ENCODE data around the gene HDC.

The HDC gene

GRCh38 chr15:50233192-50233736, 32.3 kb downstream of the HDC start:
- FAIRE-seq (no peak), DNase-seq (ENCODE audit: insufficient read length, low spot score) (no peak)
- TF ChIP-seq POLR2AphosphoS5 (IDR thresholded peaks at IDR 0.05; ENCODE audit: low read depth, low read length) = no peak
- TF ChIP-seq SPI1 (IDR thresholded peaks at IDR 0.05; ENCODE audit: low read depth, low read length) = no peak
- no peak for TF ChIP-seq TAF1 (IDR thresholded peaks at IDR 0.05; ENCODE audit: low read depth, low read length)
- no peak for TF ChIP-seq PAX5 (IDR thresholded peaks at IDR 0.05; ENCODE audit: insufficient read depth, low read length, severe bottlenecking)
- TF ChIP-seq POLR2A (IDR thresholded peaks at IDR 0.05; ENCODE audit: low read depth, low read length) = no peak
- TF ChIP-seq POU2F2 (IDR thresholded peaks at IDR 0.05; ENCODE audit: low read depth, low read length) = no peak

GRCh38 chr15:50232791-50233190, 32.7 kb downstream of the HDC start:
- DNase-seq (ENCODE audit: insufficient read length, low spot score) = no peak
- no peak for FAIRE-seq
- TF ChIP-seq POLR2A (IDR thresholded peaks at IDR 0.05; ENCODE audit: low read depth, low read length) (no peak), SPI1 (IDR thresholded peaks at IDR 0.05; ENCODE audit: low read depth, low read length) (peak; percentile 74)

- TF ChIP-seq POLR2A (IDR thresholded peaks at IDR 0.05; ENCODE audit: low read depth, low read length) = no peak
- no peak for TF ChIP-seq POLR2AphosphoS5 (IDR thresholded peaks at IDR 0.05; ENCODE audit: low read depth, low read length)
- TF ChIP-seq SPI1 (IDR thresholded peaks at IDR 0.05; ENCODE audit: low read depth, low read length) = no peak
- no peak for TF ChIP-seq POU2F2 (IDR thresholded peaks at IDR 0.05; ENCODE audit: low read depth, low read length)
- TF ChIP-seq TAF1 (IDR thresholded peaks at IDR 0.05; ENCODE audit: low read depth, low read length) = no peak
- TF ChIP-seq PAX5 (IDR thresholded peaks at IDR 0.05; ENCODE audit: insufficient read depth, low read length, severe bottlenecking) = no peak
- no peak for FAIRE-seq
- DNase-seq (ENCODE audit: insufficient read length, low spot score) = no peak
These were observed 33.8 kb downstream of the HDC start for GRCh38 chr15:50231761-50232160.

GRCh38 chr15:50229336-50229735, 36.2 kb downstream of the HDC start:
- TF ChIP-seq POU2F2 (IDR thresholded peaks at IDR 0.05; ENCODE audit: low read depth, low read length) (no peak), PAX5 (IDR thresholded peaks at IDR 0.05; ENCODE audit: insufficient read depth, low read length, severe bottlenecking) (no peak), POLR2AphosphoS5 (IDR thresholded peaks at IDR 0.05; ENCODE audit: low read depth, low read length) (no peak), POLR2A (IDR thresholded peaks at IDR 0.05; ENCODE audit: low read depth, low read length) (no peak), SPI1 (IDR thresholded peaks at IDR 0.05; ENCODE audit: low read depth, low read length) (no peak), TAF1 (IDR thresholded peaks at IDR 0.05; ENCODE audit: low read depth, low read length) (no peak)
- FAIRE-seq = no peak
- DNase-seq (ENCODE audit: insufficient read length, low spot score) = no peak

GRCh38 chr15:50228866-50229265, 36.7 kb downstream of the HDC start:
- TF ChIP-seq POU2F2 (IDR thresholded peaks at IDR 0.05; ENCODE audit: low read depth, low read length) (no peak), POLR2A (IDR thresholded peaks at IDR 0.05; ENCODE audit: low read depth, low read length) (no peak), PAX5 (IDR thresholded peaks at IDR 0.05; ENCODE audit: insufficient read depth, low read length, severe bottlenecking) (no peak), POLR2AphosphoS5 (IDR thresholded peaks at IDR 0.05; ENCODE audit: low read depth, low read length) (no peak), SPI1 (IDR thresholded peaks at IDR 0.05; ENCODE audit: low read depth, low read length) (no peak), TAF1 (IDR thresholded peaks at IDR 0.05; ENCODE audit: low read depth, low read length) (no peak)
- DNase-seq (ENCODE audit: insufficient read length, low spot score) = no peak
- no peak for FAIRE-seq

- DNase-seq (ENCODE audit: insufficient read length, low spot score) = no peak
- TF ChIP-seq SPI1 (IDR thresholded peaks at IDR 0.05; ENCODE audit: low read depth, low read length) = no peak
- TF ChIP-seq TAF1 (IDR thresholded peaks at IDR 0.05; ENCODE audit: low read depth, low read length) = no peak
- no peak for TF ChIP-seq POU2F2 (IDR thresholded peaks at IDR 0.05; ENCODE audit: low read depth, low read length)
- no peak for TF ChIP-seq PAX5 (IDR thresholded peaks at IDR 0.05; ENCODE audit: insufficient read depth, low read length, severe bottlenecking)
- TF ChIP-seq POLR2AphosphoS5 (IDR thresholded peaks at IDR 0.05; ENCODE audit: low read depth, low read length) = no peak
- no peak for TF ChIP-seq POLR2A (IDR thresholded peaks at IDR 0.05; ENCODE audit: low read depth, low read length)
- no peak for FAIRE-seq
These were observed 38.5 kb downstream of the HDC start for GRCh38 chr15:50227076-50227475.

- FAIRE-seq = no peak
- TF ChIP-seq SPI1 (IDR thresholded peaks at IDR 0.05; ENCODE audit: low read depth, low read length) = no peak
- DNase-seq (ENCODE audit: insufficient read length, low spot score) = no peak
These were observed 39.6 kb downstream of the HDC start for GRCh38 chr15:50225938-50226337.

GRCh38 chr15:50225057-50225456, 40.5 kb downstream of the HDC start:
- TF ChIP-seq POLR2A (IDR thresholded peaks at IDR 0.05; ENCODE audit: low read depth, low read length) = no peak
- no peak for TF ChIP-seq POLR2AphosphoS5 (IDR thresholded peaks at IDR 0.05; ENCODE audit: low read depth, low read length)
- no peak for TF ChIP-seq PAX5 (IDR thresholded peaks at IDR 0.05; ENCODE audit: insufficient read depth, low read length, severe bottlenecking)
- TF ChIP-seq POU2F2 (IDR thresholded peaks at IDR 0.05; ENCODE audit: low read depth, low read length) = no peak
- TF ChIP-seq SPI1 (IDR thresholded peaks at IDR 0.05; ENCODE audit: low read depth, low read length) = no peak
- TF ChIP-seq TAF1 (IDR thresholded peaks at IDR 0.05; ENCODE audit: low read depth, low read length) = no peak
- DNase-seq (ENCODE audit: insufficient read length, low spot score) = no peak
- no peak for FAIRE-seq

- DNase-seq (ENCODE audit: insufficient read length, low spot score) (no peak), FAIRE-seq (no peak)
- TF ChIP-seq POLR2A (IDR thresholded peaks at IDR 0.05; ENCODE audit: low read depth, low read length) (no peak), POLR2AphosphoS5 (IDR thresholded peaks at IDR 0.05; ENCODE audit: low read depth, low read length) (no peak)
These were observed 40.9 kb downstream of the HDC start for GRCh38 chr15:50224606-50225005.

- FAIRE-seq (no peak), DNase-seq (ENCODE audit: insufficient read length, low spot score) (no peak)
- TF ChIP-seq PAX5 (IDR thresholded peaks at IDR 0.05; ENCODE audit: insufficient read depth, low read length, severe bottlenecking) = no peak
- TF ChIP-seq POLR2A (IDR thresholded peaks at IDR 0.05; ENCODE audit: low read depth, low read length) = no peak
- TF ChIP-seq TAF1 (IDR thresholded peaks at IDR 0.05; ENCODE audit: low read depth, low read length) = no peak
- no peak for TF ChIP-seq POU2F2 (IDR thresholded peaks at IDR 0.05; ENCODE audit: low read depth, low read length)
These were observed 43.3 kb downstream of the HDC start for GRCh38 chr15:50222181-50222580.

GRCh38 chr15:50219820-50220219, 45.7 kb downstream of the HDC start:
- no peak for FAIRE-seq
- DNase-seq (ENCODE audit: insufficient read length, low spot score) = no peak

More at GRCh38 chr15:50219820-50220219, 45.7 kb downstream of the HDC start:
- no peak for TF ChIP-seq POLR2AphosphoS5 (IDR thresholded peaks at IDR 0.05; ENCODE audit: low read depth, low read length)

Data from GM12891 (cell line).